ENCODE measurements around the gene EDAR. TPM values are rescaled to one million over a fixed set of nuclear protein-coding genes. Genes with fewer than 3 reads are reported as not detected.

The EDAR gene
- total RNA-seq, 3 donors from 2014 or later (not counting 1 experiment from before 2014, with no cell fraction given) = 0.11 to 0.23 TPM; not detected in 1

DNA sequence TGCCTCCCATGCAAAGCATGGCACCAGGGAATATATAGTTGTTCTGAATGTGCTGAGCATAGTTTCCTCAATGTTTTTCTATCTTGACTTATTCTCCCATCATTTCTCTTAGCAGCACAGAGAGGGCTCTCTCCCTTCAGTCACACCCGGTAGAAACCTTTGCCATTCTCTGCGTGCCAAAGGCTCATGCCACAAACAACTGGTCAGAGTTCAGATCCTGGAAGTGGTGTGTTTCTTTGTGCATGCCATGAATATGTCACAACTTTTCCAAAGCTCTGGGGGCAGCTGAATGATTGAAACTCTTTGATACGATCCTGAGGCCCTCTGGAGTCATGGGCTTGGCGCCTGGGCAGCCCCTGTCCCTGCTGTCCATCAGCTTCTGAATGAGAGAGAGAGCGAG is 28.0 kb upstream of the EDAR start:
- Histone ChIP-seq H3K4me3 (ENCODE audit: low read length) (no peak overlapping the region), H3K4me1 (ENCODE audit: control insufficient read depth, insufficient read depth, low read length) (no peaks in the 10 kb centered on the region), H3K27ac (ENCODE audit: low read length) (no peak overlapping the region), H3K9me3 (ENCODE audit: control insufficient read depth, insufficient read depth, low read length) (no peaks in the 10 kb centered on the region), H3K27me3 (ENCODE audit: control insufficient read depth, insufficient read depth, low read length) (no peaks in the 10 kb centered on the region), H3K36me3 (ENCODE audit: control insufficient read depth, insufficient read depth, low read length) (no peaks in the 10 kb centered on the region)
- intact Hi-C loops (cut with micrococcal nuclease) = no loop called here
- H3K27ac Mint-ChIP-seq = no peak overlapping the region
- H3K4me1 Mint-ChIP-seq = peaks cover 0 to 6% of the 10 kb centered on the region in 2 donors
- no peak overlapping the region for H3K4me3 Mint-ChIP-seq
- peaks cover 9 to 32% of the 10 kb centered on the region in 2 donors for H3K27me3 Mint-ChIP-seq (ENCODE audit: low read depth in 2 of 2)
- 86% methylated on average over 5 of the region's 5 CpGs for WGBS (ENCODE audit: insufficient coverage)
- no peaks in the 10 kb centered on the region for H3K9me3 Mint-ChIP-seq
- ATAC-seq = no peak
- TF ChIP-seq CTCF (IDR thresholded peaks at IDR 0.05) = no peak
- no peak for DNase-seq
- no peaks in the 10 kb centered on the region for H3K36me3 Mint-ChIP-seq

GRCh38 chr2:109016376-109016775 is 27.4 kb upstream of the EDAR start:
- WGBS (ENCODE audit: insufficient coverage) = 88% methylated on average over 8 of the region's 11 CpGs
- H3K27me3 ChIP-seq (ENCODE audit: control insufficient read depth, insufficient read depth, low read length) = no peaks in the 10 kb centered on the region
- Mint-ChIP-seq H3K9me3 (no peaks in the 10 kb centered on the region), H3K4me1 (peaks cover 0 to 6% of the 10 kb centered on the region in 2 donors), H3K36me3 (no peaks in the 10 kb centered on the region), H3K27me3 (ENCODE audit: low read depth in 2 of 2) (peaks cover 15 to 32% of the 10 kb centered on the region in 2 donors), H3K4me3 (no peak overlapping the region), H3K27ac (no peak overlapping the region)
- intact Hi-C loops (cut with micrococcal nuclease) = no loop called here
- no peak for ATAC-seq
- no peak overlapping the region for H3K27ac ChIP-seq (ENCODE audit: low read length)
- no peaks in the 10 kb centered on the region for H3K9me3 ChIP-seq (ENCODE audit: control insufficient read depth, insufficient read depth, low read length)
- H3K36me3 ChIP-seq (ENCODE audit: control insufficient read depth, insufficient read depth, low read length) = no peaks in the 10 kb centered on the region
- no peak for TF ChIP-seq CTCF (IDR thresholded peaks at IDR 0.05)
- H3K4me1 ChIP-seq (ENCODE audit: control insufficient read depth, insufficient read depth, low read length) = no peaks in the 10 kb centered on the region
- no peak overlapping the region for H3K4me3 ChIP-seq (ENCODE audit: low read length)
- DNase-seq = no peak

- H3K9me3 Mint-ChIP-seq = no peaks in the 10 kb centered on the region
- H3K36me3 Mint-ChIP-seq = no peaks in the 10 kb centered on the region
- H3K27ac ChIP-seq (ENCODE audit: low read length) = no peak overlapping the region
- no peaks in the 10 kb centered on the region for H3K36me3 ChIP-seq (ENCODE audit: control insufficient read depth, insufficient read depth, low read length)
- ATAC-seq = no peak
- TF ChIP-seq CTCF (IDR thresholded peaks at IDR 0.05) = no peak
- WGBS (ENCODE audit: insufficient coverage) = 94% methylated on average over 7 of the region's 8 CpGs
- H3K27ac Mint-ChIP-seq = no peak overlapping the region
- no peak overlapping the region for H3K4me3 ChIP-seq (ENCODE audit: low read length)
- intact Hi-C loops (cut with micrococcal nuclease) = no loop called here
- H3K27me3 ChIP-seq (ENCODE audit: control insufficient read depth, insufficient read depth, low read length) = no peaks in the 10 kb centered on the region
- no peak overlapping the region for H3K4me3 Mint-ChIP-seq
- no peaks in the 10 kb centered on the region for H3K9me3 ChIP-seq (ENCODE audit: control insufficient read depth, insufficient read depth, low read length)
- no peaks in the 10 kb centered on the region for H3K4me1 Mint-ChIP-seq
- no peak for DNase-seq
- H3K27me3 Mint-ChIP-seq (ENCODE audit: low read depth in 2 of 2) = peaks cover 15 to 27% of the 10 kb centered on the region in 2 donors
- H3K4me1 ChIP-seq (ENCODE audit: control insufficient read depth, insufficient read depth, low read length) = no peaks in the 10 kb centered on the region
These were observed 25.5 kb upstream of the EDAR start for GRCh38 chr2:109014476-109014875.

DNA sequence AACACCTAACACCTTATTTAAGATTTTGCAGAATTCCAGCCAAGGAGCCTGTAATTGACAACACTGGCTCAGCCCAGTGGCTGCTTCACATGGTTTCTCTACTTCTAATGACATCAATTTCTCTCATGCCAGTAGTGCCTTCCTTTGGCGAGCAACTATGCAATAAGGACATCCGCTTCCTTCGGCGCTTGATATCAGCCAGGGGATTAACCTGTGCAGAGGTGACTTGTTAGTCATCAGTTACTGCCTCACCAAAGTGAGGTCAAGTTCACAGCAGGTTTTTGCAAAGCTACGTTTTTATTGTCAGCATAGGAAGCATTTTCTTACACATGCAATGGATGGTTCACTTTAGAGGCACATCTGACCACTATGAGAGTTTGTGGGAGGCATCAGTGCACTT is 24.0 kb upstream of the EDAR start:
- Histone ChIP-seq H3K36me3 (ENCODE audit: control insufficient read depth, insufficient read depth, low read length) (no peaks in the 10 kb centered on the region), H3K9me3 (ENCODE audit: control insufficient read depth, insufficient read depth, low read length) (no peaks in the 10 kb centered on the region), H3K27ac (ENCODE audit: low read length) (no peak overlapping the region), H3K27me3 (ENCODE audit: control insufficient read depth, insufficient read depth, low read length) (no peaks in the 10 kb centered on the region), H3K4me1 (ENCODE audit: control insufficient read depth, insufficient read depth, low read length) (no peaks in the 10 kb centered on the region), H3K4me3 (ENCODE audit: low read length) (no peak overlapping the region)
- Mint-ChIP-seq H3K4me1 (no peaks in the 10 kb centered on the region), H3K9me3 (no peaks in the 10 kb centered on the region), H3K27ac (no peak overlapping the region), H3K27me3 (ENCODE audit: low read depth in 2 of 2) (peaks cover 10 to 22% of the 10 kb centered on the region in 2 donors), H3K36me3 (no peaks in the 10 kb centered on the region), H3K4me3 (no peak overlapping the region)
- DNase-seq (no peak), ATAC-seq (no peak)
- no peak for TF ChIP-seq CTCF (IDR thresholded peaks at IDR 0.05)
- intact Hi-C loops (cut with micrococcal nuclease) = no loop called here
- WGBS (ENCODE audit: insufficient coverage) = 95% methylated on average over 5 of the region's 5 CpGs
